Measurements from ENCODE around the gene ADAM8. TPM values are rescaled to one million over a fixed set of nuclear protein-coding genes. Genes with fewer than 3 reads are reported as not detected.

The ADAM8 gene
- polyA plus RNA-seq, 12 donors = 0.85 to 5.7 (median 1.5) TPM; not detected in 2

- no peak for DNase-seq
These were observed 25.1 kb downstream of the ADAM8 start for GRCh38 chr10:133251388-133252222.

- DNase-seq = no peak
These were observed 26.5 kb downstream of the ADAM8 start for GRCh38 chr10:133249975-133250754.

GRCh38 chr10:133249094-133249780, 27.4 kb downstream of the ADAM8 start:
- no peak for DNase-seq

GRCh38 chr10:133248334-133248715, 28.3 kb downstream of the ADAM8 start:
- DNase-seq = no peak

- DNase-seq = no peak
These were observed 28.9 kb downstream of the ADAM8 start for GRCh38 chr10:133247681-133248333.

GRCh38 chr10:133246236-133246626, 30.4 kb downstream of the ADAM8 start:
- no peak for DNase-seq

GRCh38 chr10:133245439-133246235, 31.0 kb downstream of the ADAM8 start:
- DNase-seq = no peak

- no peak for DNase-seq
These were observed 33.1 kb downstream of the ADAM8 start for GRCh38 chr10:133243593-133243992.

- DNase-seq = no peak
These were observed 33.9 kb downstream of the ADAM8 start for GRCh38 chr10:133242611-133243356.

- DNase-seq = no peak
These were observed 35.0 kb downstream of the ADAM8 start for GRCh38 chr10:133241501-133242205.

GRCh38 chr10:133239990-133240389, 36.7 kb downstream of the ADAM8 start:
- no peak for DNase-seq

- DNase-seq = no peak
These were observed 38.2 kb downstream of the ADAM8 start for GRCh38 chr10:133238466-133238804.

- no peak for DNase-seq
These were observed 38.8 kb downstream of the ADAM8 start, which contains the start of gene VENTX for GRCh38 chr10:133237588-133238465. Gene VENTX (plus strand): TSS chr10:133237855. CDS start chr10:133237915, 60 bp downstream.

GRCh38 chr10:133237241-133237587, 39.5 kb downstream of the ADAM8 start:
- no peak for DNase-seq

GRCh38 chr10:133236401-133237240, 40.0 kb downstream of the ADAM8 start:
- DNase-seq = no peak

- no peak for DNase-seq
These were observed 40.7 kb downstream of the ADAM8 start for GRCh38 chr10:133235932-133236331.

- DNase-seq = no peak
These were observed 41.3 kb downstream of the ADAM8 start for GRCh38 chr10:133235265-133235855.
